SU-DHL-6 (cell line): ENCODE data around the gene VAT1.

Source experiments
- H2AFZ ChIP-seq: fragments of 200-600 bp; sonication (generic); 2 replicates; pipeline ENCODE4 v1.6.1; 2014; ENCODE audit warnings: low read depth, mild to moderate bottlenecking, moderate library complexity, mixed read lengths, antibody characterized with exemption, low read length; ENCODE audit not compliant: severe bottlenecking
- H3F3A ChIP-seq: fragments of 200-600 bp; shearing (Covaris generic); 2 replicates; pipeline ENCODE4 v1.6.0; 2016; ENCODE audit warnings: antibody characterized with exemption, mild to moderate bottlenecking; ENCODE audit not compliant: insufficient read depth
- H3K27ac ChIP-seq: fragments of 200-600 bp; sonication (generic); 2 replicates; pipeline ENCODE4 v1.5.1; 2016; ENCODE audit warnings: low read depth, mild to moderate bottlenecking, low read length, moderate library complexity, mixed read lengths
- H3K27me3 ChIP-seq: fragments of 200-600 bp; sonication (generic), shearing (Covaris generic); 2 replicates; pipeline ENCODE4 v1.6.0; 2014; ENCODE audit warnings: mild to moderate bottlenecking, low read length
- H3K36me3 ChIP-seq: fragments of 200-600 bp; sonication (generic); 2 replicates; pipeline ENCODE4 v1.6.1; 2014; ENCODE audit warnings: mild to moderate bottlenecking, low read length, mixed read lengths
- H3K4me2 ChIP-seq: fragments of 300-600, 200-600 bp; shearing (Covaris generic), sonication (generic); 2 replicates; pipeline ENCODE4 v1.6.0; 2014; ENCODE audit warnings: low read length, low read depth, mild to moderate bottlenecking; ENCODE audit not compliant: poor library complexity, severe bottlenecking
- H3K4me3 ChIP-seq: fragments of 200-600 bp; sonication (generic); 2 replicates; pipeline ENCODE4 v1.5.1; 2014; ENCODE audit warnings: antibody characterized with exemption, low read length, mild to moderate bottlenecking, mixed read lengths; ENCODE audit not compliant: insufficient read depth, poor library complexity, severe bottlenecking
- H3K79me2 ChIP-seq: fragments of 200-600 bp; sonication (generic); 2 replicates; pipeline ENCODE4 v1.6.1; 2014; ENCODE audit warnings: mild to moderate bottlenecking, low read length, moderate library complexity; ENCODE audit not compliant: insufficient read depth
- H3K9ac ChIP-seq: fragments of 200-600 bp; sonication (generic); 2 replicates; pipeline ENCODE4 v1.7.0; 2014; ENCODE audit warnings: mild to moderate bottlenecking, low read length
- H3K9me2 ChIP-seq: fragments of 200-600 bp; sonication (generic); replicated peaks from 2 replicates; pipeline ENCODE4 v1.6.1; 2014; ENCODE audit warnings: low read length; ENCODE audit not compliant: insufficient read depth
- H3K9me3 ChIP-seq: fragments of 200-600 bp; sonication (generic); 2 replicates; pipeline ENCODE4 v1.6.1; 2014; ENCODE audit warnings: low read length, mixed read lengths; ENCODE audit not compliant: insufficient read depth
- H4K20me1 ChIP-seq: fragments of 200-600 bp; sonication (generic); 2 replicates; pipeline ENCODE4 v1.6.1; 2014; ENCODE audit warnings: low read depth, mild to moderate bottlenecking, antibody characterized with exemption, low read length, moderate library complexity, mixed read lengths
- CTCF ChIP-seq: fragments of 200-600 bp; sonication (generic); IDR thresholded peaks from one replicate; pipeline ENCODE4 v1.5.1; 2017; ENCODE audit warnings: antibody characterized with exemption, mild to moderate bottlenecking, low read length, moderate library complexity; ENCODE audit not compliant: insufficient read depth, poor library complexity, severe bottlenecking
- EZH2phosphoT487 ChIP-seq: fragments of 200-600 bp; sonication (generic), shearing (Covaris generic); conservative IDR thresholded peaks from 2 replicates; pipeline ENCODE4 v1.6.1; 2018; ENCODE audit warnings: mild to moderate bottlenecking, antibody characterized with exemption, low read length, moderate library complexity, mixed read lengths

The VAT1 gene

GRCh38 chr17:43043307-43043706, 21.1 kb upstream of the VAT1 start:
- Histone ChIP-seq H3K27ac (no peak overlapping the region), H3K4me2 (no peak overlapping the region), H2AFZ (no peak overlapping the region), H3F3A (no peaks in the 10 kb centered on the region), H3K36me3 (peaks cover 4% of the 10 kb centered on the region; the same call in 1 of the 2 replicates), H3K4me3 (no peak overlapping the region), H3K27me3 (no peaks in the 10 kb centered on the region), H3K9ac (no peak overlapping the region), H3K9me2 (no peaks in the 10 kb centered on the region), H4K20me1 (no peaks in the 10 kb centered on the region), H3K9me3 (no peaks in the 10 kb centered on the region), H3K79me2 (no peaks in the 10 kb centered on the region)
- TF ChIP-seq EZH2phosphoT487 (no peak), CTCF (no peak)

GRCh38 chr17:43042025-43042628, 19.9 kb upstream of the VAT1 start:
- TF ChIP-seq CTCF (no peak), EZH2phosphoT487 (no peak)
- H3F3A ChIP-seq: no peaks in the 10 kb centered on the region
- H3K27ac ChIP-seq: no peak overlapping the region
- H3K27me3 ChIP-seq: no peaks in the 10 kb centered on the region
- no peak overlapping the region for H2AFZ ChIP-seq
- H4K20me1 ChIP-seq: no peaks in the 10 kb centered on the region
- H3K36me3 ChIP-seq: peaks cover 4% of the 10 kb centered on the region; the same call in 1 of the 2 replicates
- no peak overlapping the region for H3K9ac ChIP-seq
- H3K9me3 ChIP-seq: no peaks in the 10 kb centered on the region
- no peaks in the 10 kb centered on the region for H3K9me2 ChIP-seq
- no peaks in the 10 kb centered on the region for H3K79me2 ChIP-seq
- H3K4me3 ChIP-seq: no peak overlapping the region
- no peak overlapping the region for H3K4me2 ChIP-seq

GRCh38 chr17:43040655-43041054, 18.5 kb upstream of the VAT1 start:
- Histone ChIP-seq H3K79me2 (no peaks in the 10 kb centered on the region), H3F3A (no peaks in the 10 kb centered on the region), H3K9me3 (no peaks in the 10 kb centered on the region), H3K36me3 (peaks cover 4% of the 10 kb centered on the region; the same call in 1 of the 2 replicates), H3K9ac (no peak overlapping the region), H3K27ac (no peak overlapping the region), H2AFZ (no peak overlapping the region), H3K9me2 (no peaks in the 10 kb centered on the region), H3K4me2 (no peak overlapping the region), H3K4me3 (no peak overlapping the region), H4K20me1 (no peaks in the 10 kb centered on the region), H3K27me3 (no peaks in the 10 kb centered on the region)
- TF ChIP-seq CTCF: no peak
- TF ChIP-seq EZH2phosphoT487: no peak
